A172 (cell line): Measurements from ENCODE around the gene SRBD1. TPM values are rescaled to one million over a fixed set of nuclear protein-coding genes. Genes with fewer than 3 reads are reported as not detected.

ENCODE experiments used
- DNase-seq: peaks from one replicate; pipeline ENCODE4 v3.0.0-alpha.2; 2015; ENCODE audit warnings: low spot score
- total RNA-seq: library from RNA; depleted of rRNA; stranded (reverse); fragments of >200 nt; shearing (Covaris generic); gene quantifications from 2 replicates; pipeline ENCODE4 v1.2.3, GENCODE V29; 2014

Gene SRBD1
- total RNA-seq, 1 experiment from 2014 or later, result 28.2 TPM

DNA sequence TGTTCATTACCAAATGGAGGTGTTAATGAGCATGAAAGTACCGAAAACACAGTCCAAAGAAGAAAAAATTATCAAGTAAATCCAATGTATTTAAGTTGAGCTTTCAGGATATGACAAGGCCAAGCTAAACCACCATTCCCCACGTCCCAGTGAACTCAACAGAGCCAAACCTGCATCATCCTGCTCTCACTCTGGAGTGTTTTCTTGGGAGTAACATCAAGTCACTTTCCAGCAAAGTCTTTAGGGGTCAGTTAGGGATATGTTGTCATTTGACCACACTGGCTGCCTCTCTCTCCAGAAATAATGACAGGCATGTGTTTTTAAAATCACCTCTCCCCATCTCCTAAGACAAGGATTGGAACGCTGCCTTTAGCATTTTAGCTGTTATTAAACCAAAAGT lies 140.5 kb downstream of the SRBD1 start:
- DNase-seq, result no peak

DNA sequence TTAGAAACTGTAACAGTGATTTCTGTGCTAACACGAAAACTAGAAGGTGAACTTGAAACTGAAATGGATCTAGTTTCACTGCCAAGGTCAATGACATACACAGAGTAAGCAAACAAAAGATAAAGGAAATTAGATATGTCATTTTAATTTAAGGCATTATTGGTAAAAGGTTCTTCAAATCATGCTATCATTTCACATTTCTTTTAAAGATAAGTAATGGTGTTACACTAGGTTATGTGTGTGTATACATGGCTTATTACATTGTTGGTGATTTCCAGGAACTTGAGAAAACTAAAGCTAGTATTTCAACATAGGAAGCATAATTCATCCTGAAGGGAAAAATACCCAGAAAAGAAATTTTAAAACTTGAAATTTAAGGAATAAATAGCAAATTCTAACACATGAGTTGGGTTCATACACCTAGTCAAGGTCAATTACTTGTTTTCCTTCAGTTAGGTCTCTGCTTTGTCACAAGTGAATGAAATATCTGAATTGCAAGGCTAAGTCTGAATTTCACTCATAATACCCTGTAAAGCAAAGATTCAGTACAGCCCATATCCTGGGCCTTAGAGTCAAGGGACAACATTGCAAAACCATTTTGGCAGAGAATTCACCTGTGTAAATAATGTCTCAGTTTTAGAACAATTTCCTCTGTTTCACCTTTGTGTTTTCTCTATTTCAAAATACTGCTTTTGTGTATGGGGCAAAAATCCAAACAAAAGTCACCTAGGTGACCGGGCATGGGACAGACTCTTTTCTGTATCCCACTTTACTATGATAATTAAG lies 141.6 kb downstream of the SRBD1 start:
- DNase-seq, result no peak

- DNase-seq, result no peak
Measured at GRCh38 chr2:45468279-45468678, 142.8 kb downstream of the SRBD1 start.

- DNase-seq, result no peak
Measured at GRCh38 chr2:45466053-45466452, 145.0 kb downstream of the SRBD1 start.

DNA sequence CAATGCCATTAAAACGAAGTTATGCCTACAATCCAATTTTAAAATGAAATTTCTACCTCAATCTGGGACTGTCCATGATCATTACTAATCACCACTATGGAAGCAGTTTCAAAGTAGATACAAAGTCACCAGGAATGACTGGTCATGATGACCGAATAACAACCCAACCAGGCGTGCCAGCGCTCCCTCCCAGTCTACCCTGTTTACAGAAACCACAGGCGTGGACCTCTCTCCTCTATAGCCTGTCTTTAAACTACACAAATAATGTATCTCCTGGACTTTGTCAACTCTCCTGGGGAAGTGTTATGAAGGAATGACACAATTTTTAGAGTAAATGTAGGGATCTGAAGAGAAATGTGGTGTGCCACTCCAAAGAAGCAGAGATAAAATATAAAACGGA lies 150.2 kb downstream of the SRBD1 start:
- no peak for DNase-seq

DNA sequence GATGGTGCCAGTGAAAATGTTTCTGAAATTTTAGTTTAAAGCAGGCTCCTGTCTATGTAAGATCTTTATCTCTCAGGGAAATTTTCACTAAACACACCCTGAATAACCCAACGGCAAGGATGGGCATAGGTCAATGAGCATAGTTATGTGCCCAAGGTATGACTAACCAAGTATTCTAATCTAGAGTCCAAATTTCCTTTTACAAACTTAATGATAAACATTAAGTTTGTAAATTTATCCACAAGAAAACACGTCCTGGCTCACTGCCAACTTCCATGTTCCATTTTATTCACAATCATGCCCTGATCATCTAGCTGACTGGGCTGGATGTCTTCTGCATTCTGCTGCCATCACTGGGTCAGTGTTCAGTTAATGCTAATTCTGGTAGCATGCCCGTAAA lies 151.2 kb downstream of the SRBD1 start:
- DNase-seq, result no peak

GRCh38 chr2:45458909-45459563 lies 152.0 kb downstream of the SRBD1 start:
- DNase-seq, result peak; percentile 61

GRCh38 chr2:45457211-45457945 lies 153.7 kb downstream of the SRBD1 start:
- no peak for DNase-seq

DNA sequence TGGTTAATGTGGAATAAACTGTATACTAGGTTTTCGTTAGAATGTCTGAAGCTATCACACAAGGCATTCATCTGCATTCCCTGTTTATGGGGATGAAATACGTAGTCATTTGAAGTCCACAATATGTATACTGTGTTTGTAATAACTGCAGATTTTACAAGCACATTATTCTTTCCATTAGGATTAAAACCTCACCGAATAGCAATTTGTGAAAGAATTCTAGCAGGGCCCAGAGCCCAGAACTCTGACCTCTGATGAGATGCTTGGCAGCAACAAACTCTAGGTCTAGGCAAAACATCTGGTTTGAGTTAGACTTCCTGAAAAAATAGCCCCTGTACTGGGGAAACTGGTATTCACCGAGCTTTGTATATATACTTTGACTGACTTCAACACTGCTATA lies 158.2 kb downstream of the SRBD1 start:
- no peak for DNase-seq

- no peak for DNase-seq
Measured at GRCh38 chr2:45450634-45451033, 160.4 kb downstream of the SRBD1 start.

GRCh38 chr2:45448217-45448616 lies 162.8 kb downstream of the SRBD1 start:
- DNase-seq, result no peak

- DNase-seq, result no peak
Measured at GRCh38 chr2:45446016-45446415, 165.1 kb downstream of the SRBD1 start.

DNA sequence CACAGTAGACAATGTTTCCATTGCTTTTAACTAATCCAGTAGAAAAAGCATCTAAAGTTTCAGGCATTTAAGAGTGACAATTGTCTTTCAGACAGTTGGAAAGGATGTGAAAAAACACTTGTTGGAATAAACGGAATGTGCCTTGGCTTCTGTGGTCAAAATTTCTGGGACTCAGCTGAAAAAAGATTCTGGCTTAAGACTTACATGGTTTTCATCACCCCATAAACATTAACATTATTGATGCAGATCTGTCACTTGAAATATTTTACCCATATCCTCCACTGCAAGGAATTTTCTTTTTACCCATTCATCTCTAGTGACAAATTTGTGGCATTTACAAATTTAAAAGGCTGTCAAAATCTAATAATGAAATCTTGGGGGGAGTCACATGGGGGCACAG lies 166.0 kb downstream of the SRBD1 start:
- DNase-seq, result no peak

DNA sequence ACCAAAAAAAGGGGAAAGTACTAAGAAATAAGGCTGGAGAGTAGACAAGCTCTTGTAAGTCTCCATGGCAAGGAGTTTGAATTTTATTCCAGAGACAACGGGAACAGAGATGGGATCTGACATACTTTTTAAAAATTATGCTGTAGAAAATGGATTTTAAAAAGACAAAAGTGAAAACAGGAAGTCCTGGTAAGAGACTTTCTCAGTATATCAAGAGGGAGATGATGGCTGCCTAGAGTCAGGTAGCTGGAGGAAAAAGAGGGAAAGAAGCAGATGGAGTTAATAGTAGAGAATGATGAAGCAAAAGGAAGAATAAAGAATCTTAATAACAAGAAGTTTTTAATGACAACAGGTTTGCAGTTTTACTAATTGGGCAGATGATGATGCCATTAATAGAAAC lies 168.1 kb downstream of the SRBD1 start:
- no peak for DNase-seq

- no peak for DNase-seq
Measured at GRCh38 chr2:45442026-45442425, 169.0 kb downstream of the SRBD1 start.

DNA sequence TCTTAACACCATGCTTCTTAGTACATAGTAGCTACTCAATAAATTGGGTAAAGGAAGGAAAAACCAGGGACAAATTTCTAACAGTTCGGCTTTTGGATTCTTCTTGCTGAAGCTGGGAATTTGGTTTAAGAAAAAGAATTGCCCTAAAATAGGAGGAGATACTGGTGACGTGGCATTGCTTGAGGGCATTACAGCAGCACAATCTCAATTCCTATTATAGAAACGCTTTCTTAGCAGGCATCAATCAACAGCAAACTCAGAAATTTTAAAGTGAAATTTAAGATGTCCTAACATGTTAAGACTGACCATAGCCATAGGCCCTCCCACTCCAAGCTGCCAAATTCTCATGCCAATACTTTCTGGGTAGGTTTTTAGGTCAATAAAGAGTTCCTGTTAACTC lies 169.5 kb downstream of the SRBD1 start:
- no peak for DNase-seq

GRCh38 chr2:45439788-45440773 lies 171.0 kb downstream of the SRBD1 start:
- DNase-seq, result peak; percentile 19

GRCh38 chr2:45438872-45439665 lies 172.0 kb downstream of the SRBD1 start:
- no peak for DNase-seq

DNA sequence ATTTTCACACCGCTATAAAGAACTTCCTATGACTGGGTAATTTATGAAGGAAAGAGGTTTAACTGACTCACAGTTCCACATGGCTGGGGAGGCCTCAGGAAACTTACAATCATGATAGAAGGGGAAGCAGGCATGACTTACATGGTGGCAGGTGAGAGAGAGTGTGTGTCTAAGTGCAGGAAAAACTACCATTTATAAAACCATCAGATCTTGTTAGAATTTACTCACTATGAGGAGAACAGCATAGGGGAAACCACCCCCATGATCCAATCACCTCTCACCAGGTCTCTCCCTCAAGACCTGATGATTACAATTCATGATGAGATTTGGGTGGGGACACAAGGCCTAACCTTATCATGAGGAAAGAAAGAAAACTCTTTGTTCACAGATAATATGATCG lies 174.6 kb downstream of the SRBD1 start:
- no peak for DNase-seq

GRCh38 chr2:45435316-45435715 lies 175.8 kb downstream of the SRBD1 start:
- DNase-seq, result peak; percentile 49

DNA sequence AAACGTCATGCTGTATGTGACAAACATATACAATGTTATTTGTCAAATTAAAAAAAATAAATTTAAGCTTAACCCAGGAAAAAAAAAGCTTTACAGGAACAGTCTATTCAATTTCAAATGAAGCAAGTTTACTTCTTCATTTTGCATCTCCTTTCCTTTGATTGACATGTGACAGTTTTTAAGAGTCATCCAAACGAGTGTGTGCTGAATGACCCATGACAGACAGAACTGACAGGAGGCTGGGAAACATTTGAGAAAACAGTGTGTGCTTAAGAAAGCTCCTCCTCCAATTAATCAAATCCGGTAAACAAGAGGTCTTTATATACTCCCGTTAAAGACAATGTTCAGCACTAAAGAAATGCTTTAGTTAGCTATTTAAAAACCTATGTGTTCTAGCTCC lies 177.7 kb downstream of the SRBD1 start:
- DNase-seq, result no peak
